Activated CD8-positive, alpha-beta memory T cell treated with anti-CD3 and anti-CD28 coated beads for 48 hours (primary cell): ENCODE results near the gene ZNF639.

ENCODE experiments used
- DNase-seq, 3 experiments: peaks; one replicate each; pipeline ENCODE4 v3.0.0-alpha.2; 2020; ENCODE audit warnings: low read depth in 2 of 3, low spot score in 2 of 3

Gene ZNF639

DNA sequence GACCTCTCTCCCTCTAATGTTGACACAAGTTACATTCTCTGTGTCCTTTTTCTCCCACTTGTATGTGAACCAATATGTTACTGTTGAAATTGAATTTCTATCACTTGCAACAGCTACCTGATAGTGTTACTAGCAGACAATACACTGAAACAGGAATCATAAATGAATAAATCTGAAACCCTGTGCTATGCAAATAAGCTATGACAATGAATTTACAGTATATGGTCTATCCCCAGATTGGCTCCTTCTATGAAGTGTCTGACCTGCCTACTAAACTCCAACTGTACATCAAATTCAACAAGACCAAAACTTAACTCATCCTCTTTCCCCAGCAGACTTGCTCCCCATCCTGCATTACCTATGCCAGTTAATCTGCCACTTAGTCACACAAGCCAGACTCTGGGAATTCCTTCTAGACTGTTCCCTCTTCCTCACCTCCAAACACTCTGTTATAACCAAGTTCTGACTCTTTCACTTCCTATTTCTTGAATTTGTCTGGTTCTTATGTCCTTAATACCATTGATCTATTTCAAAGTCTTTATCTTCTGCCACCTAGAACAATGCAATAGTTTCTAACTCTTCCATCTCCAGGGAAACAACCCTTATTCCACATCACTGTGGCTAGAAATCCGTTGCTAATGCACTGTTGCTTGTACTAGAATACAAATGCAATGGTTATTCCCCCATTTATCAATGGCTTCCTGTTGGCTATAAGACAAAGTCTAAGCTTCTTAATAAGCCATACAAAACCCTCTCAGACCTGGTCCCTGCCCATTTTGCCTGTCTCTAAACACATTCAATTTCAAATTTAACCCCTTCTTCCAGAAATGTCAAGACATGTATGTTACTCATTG, 13.4 kb upstream of the ZNF639 start:
- no peak for DNase-seq

DNA sequence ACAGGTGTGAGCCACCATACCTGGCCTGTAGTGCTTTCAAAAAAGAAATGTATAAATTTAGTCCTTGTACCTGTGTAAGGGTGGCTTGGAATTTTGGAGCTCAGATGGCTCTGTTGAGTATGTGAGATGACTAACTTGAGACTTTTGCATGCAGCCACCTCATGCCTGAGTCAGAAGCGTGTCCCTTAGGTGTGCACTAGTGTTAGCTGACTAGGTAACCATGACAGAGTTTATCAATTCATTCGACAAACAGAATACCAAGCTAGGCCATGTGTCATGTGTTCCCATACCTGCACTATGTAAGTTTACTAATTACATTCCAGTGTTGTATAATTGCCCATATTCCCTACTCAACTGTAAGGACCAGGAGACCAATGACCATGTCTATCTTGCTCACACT, 4.0 kb upstream of the ZNF639 start:
- no peak for DNase-seq

DNA sequence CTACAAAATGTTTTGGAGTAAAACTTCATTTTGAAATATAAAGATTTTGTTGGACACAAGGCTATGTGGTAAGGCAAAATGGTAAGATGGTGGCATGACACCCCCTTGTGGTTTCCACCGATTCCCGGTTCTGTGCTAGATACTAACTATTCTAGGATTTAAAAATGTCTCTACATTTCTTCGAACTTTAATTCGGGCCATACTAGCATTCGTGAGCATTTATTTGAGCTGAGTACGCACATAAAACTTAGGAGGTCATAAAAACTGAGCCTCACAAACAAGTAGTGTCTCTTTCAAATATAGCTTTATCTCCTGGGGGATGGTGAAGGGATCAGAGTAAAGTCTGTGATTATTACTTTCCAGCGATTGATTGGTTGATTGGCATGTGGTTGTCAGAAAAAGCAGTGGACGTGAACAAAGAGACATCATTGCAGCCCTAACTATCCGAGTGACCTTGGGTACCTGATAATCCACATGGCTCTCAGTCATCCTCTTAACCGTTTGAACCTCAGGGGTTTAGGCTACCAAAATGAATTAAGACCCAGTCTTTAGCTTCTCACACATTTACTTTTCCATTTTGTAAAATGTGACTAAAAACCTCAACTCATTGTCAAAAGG, 1.1 kb upstream of the ZNF639 start:
- DNase-seq, result no peak

DNA sequence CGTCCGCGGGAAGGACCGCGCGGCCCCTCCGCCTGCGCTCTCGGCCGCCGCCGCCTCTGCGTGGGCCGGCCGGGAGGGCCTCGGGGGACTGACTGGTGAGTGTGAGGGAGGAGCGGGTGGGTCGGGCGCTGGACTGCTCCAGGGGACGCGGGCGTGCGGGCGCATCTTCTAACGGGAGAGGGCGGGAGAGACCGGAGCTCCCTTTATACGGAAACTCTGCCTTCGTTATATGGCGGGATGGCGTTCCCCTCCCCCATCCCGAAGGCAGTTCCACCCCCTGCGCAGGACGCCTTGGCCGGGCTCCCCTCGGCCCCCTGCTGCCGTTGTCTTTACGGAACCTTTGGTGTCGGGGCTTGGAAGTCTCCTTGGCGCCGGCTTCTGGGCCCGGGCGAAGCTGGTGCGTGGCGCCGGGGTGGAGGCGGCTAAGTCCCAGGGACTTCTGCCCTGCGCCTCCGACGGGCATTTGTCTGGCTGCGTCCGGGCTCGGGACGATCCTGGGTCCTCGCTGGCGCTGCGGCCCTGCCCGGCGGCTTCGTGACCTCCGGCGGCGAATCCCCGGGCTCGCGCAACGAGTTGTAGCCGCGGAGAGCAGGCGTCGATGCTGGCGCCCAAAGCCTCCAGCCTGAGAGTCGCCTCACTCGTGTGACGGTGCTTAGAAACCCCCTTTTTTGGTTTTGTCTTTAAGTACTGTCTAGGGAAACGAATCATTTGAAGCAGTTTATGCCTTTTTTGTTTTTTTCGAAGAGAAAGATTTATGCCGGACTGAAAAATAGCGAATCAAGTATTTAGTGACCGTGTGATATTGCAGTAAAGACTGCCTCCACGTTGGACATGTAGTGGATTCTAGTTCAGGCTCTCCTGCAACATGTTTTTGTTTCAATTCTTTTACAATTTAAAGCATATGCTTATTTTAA, 623 bp downstream of the ZNF639 start:
- DNase-seq, result peak; percentile 22 to 44 (median 36)

DNA sequence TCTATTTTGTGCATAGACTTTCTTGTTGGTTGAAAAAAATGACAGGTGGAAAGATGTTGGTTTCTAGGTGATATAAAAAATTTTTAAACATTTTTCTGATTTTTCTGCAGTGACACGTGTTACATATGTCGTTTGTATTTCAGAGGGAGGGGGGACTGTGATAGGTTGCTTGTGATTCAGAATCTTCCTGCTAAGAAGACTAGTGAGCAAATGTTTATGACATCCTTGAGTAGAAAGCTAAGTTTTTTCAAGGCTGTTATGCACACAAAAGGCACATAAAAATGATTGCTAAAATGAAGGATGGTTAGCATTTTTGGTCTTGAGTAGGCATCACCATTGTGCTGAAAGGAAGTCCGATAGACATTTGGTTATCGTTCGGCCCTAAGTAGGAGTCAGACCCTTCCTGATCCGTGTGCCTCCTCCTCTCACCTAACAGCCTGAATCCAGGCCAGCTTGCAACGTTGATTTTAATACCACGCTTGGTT, 1.5 kb downstream of the ZNF639 start:
- no peak for DNase-seq

DNA sequence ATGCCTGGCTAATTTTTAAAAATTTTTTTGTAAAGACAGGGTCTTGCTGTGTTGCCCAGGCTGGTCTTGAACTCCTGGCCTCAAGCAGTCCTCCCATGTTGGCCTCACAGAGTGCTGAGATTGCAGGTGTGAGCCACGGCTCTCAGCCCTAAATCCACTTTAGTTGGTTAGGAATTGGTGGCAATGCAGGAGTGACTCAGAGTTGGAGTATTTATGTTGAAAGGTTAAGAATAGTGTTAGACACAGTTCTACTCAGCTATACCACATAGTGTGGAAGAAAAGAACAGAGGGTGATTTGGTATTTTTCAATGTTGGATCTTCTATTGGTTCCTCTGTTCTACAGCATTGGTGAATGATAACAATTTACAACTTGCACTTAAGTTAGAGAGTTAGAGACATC, 7.6 kb downstream of the ZNF639 start:
- DNase-seq, result no peak

DNA sequence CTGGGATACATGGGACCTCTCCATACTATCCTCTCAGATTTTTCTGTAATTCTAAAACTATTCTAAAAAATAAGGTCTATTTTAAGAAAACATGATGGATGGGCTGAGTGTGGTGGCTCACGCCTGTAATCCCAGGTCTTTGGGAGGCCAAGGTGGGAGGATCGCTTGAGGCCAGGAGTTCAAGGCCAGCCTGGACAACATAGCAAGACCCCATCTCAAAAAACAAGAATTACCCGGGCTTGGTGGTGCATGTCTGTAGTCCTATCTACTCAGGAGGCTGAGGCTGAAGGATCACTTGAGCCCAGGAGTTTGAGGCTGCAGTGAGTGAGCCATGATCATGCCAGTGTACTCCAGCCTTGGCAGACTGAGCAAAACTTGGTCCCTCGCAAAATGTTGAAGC, 9.4 kb downstream of the ZNF639 start:
- DNase-seq, result no peak

DNA sequence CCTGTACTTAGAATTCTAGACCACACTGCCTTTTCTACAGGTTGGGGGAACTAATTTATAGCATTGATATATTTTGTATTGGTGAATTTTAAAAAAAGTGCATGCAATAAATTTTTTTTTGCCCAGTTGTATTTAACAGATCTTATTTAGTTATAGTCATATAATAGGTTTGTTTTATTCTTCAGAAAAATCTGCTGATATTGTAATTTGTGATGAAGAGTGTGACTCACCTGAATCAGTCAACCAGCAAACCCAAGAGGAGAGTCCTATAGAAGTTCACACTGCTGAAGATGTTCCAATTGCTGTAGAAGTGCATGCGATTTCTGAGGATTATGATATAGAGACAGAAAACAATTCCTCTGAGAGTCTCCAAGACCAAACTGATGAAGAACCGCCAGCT, 10.3 kb downstream of the ZNF639 start:
- DNase-seq, result no peak

DNA sequence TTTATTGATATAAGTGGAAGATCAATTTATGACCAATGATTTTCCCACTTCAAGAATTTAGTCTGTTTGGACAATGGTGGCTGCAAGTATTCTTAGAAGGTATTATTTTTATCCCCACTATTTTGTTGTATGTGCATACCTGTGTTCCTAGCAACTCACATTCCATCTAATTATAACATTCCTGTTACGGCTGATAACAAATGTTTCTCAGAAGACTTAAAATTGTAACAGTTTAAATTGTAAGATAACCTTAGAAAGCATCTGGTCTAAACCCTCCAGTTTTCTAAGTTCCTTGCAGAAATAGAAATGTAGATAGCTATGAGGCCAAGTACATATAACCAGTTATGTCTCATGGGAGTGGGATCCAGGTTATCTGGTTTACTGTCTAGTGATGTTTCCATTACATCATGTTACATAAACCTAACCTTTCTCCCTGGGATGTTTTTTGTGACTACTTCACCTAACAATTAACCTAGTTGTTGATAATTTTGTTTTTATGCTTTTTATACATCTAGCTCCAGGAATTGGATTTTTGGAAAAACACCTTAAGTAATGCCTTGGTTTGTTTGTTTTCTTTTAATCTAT, 13.6 kb downstream of the ZNF639 start:
- DNase-seq, result no peak

DNA sequence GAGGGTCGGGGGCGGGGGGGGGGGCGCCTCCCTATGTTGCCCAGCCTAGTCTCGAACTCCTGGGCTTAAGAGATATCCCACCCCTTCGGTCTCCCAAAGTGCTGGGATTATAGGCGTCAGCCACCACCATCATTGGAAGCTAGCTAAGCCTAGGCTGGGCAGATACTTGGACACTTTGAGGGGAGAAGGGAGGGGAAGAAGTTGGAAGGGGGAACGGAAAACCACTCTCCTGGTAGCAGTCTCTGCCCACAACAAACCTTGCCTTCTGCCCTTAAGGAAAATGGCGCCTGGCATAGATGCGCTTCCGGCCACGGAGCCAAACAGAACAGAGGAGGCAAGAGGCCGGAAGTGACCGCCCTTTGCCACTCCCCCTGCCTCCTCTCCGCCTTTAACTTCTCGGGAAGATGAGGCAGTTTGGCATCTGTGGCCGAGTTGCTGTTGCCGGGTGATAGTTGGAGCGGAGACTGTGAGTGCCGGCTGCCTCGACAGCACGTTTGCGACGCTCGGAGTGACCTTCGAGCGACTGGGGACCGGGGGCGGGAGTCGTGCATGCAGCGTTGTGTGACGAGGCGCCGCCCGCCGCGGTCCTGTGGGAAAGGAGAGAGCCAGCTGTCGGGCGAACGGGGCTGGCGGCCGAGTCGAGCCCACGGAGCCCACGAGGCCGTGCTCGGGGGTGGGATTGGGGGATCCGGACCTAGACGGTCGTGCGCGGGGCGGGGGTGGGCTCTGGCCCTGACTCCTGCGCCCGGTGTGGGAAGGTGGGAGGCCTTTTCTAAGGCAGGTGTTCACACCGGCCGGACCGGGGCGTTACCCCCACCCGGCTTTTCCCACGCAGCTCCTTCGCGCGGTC, 24.7 kb downstream of the ZNF639 start, which contains the start of gene MFN1:
MFN1 (plus strand) TSS at position 365 of the 850 bp plus-strand sequence. CDS start 1,143 bp downstream, outside the sequence.
- DNase-seq, result peak; percentile 44 to 70 (median 62)

DNA sequence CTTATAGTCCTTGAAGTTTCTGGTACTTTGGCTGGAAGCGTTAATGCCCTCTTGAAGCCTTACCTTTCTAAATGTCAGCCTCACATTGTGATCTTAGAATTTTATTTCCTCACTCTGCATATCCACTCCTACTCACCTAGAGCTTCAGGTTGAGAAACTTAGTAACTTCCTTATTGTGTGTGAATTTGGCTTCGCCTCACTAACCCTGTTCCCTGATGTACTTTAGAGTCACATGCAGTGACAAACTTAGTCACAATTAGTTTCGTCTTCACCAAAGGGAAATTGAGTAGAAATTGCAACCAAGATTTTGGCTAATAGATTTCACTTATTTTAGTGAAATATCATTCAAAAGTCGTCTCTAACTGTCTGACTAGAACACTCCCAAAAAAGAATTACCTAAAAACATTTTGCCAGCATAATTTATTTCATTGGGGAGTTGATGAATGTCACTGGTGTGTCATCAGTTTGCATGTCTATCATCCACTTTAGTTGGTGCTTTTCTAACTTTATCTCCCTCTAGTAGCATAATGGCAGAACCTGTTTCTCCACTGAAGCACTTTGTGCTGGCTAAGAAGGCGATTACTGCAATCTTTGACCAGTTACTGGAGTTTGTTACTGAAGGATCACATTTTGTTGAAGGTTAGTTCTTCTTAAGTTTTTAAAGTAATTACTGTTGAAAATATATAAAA, 25.6 kb downstream of the ZNF639 start:
- DNase-seq, result no peak

DNA sequence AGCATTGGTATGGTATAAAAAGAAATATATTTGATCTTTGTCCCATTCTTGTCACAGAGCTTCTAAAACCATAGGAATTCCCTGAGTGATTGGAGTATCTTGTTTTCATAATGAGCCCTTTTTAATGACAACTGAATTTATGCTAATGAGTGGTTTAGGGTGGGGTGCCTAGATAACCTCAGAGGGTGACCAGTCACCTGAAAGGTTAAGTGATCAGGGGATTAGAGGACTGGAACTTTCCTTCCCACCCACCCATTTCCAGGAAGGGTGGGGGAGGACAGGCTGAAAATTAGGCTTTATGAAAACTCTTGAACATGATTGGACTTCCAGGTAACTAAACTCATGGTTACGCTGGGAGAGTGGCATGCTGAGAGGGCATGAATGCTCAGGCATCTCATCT, 33.2 kb downstream of the ZNF639 start:
- DNase-seq, result no peak

DNA sequence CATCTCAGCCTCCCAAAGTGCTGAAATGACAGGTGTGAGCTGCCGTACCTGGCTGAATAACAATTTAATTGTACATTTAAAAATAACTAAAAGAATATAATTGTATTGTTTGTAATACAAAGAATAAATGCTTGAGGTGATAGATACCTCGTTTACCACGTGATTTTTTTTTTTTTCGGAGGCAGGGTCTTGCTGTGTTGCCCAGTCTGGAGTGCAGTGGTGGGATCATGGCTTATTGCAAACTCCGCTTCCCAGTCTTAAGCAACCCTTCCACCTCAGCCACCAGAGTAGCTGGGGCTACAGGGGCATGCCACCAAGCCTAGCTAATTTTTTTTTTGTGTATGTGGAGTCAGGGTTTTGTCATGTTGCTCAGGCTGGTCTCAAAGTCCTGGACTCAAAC, 40.5 kb downstream of the ZNF639 start:
- DNase-seq, result no peak

DNA sequence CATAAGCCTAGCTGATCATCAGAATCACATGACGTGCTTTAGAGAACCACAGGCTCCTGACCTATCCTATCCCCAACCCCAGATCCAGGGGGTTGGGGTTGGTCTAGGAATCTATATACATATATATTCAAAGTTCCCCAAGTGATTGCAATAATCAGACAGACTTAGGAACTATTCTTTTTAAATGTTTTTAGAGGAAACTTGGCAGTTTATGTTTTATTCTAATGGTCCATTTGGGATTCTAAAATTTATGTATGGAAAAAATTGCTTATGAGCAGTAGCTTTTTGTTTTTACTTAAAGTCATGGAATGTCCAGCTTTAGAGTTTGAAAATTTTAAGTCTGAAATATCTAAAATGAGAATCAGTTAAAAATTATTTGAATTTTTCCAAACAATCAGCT, 46.8 kb downstream of the ZNF639 start:
- DNase-seq, result no peak

DNA sequence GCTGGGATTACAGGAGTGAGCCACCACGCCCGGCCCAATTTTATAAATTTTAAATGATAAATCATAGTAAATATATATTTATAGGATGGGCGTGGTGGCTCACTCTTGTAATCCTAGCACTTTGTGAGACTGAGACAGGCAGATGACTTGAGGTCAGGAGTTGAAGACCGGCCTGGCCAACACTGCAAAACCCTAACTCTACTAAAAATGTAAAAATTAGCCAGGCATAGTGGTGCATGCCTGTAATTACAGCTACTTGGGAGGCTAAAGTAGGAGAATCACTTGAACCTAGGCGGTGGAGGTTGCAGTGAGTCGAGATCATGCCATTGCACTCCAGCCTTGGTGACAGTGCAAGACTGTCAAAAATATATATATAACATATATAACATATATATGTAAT, 51.1 kb downstream of the ZNF639 start:
- no peak for DNase-seq

DNA sequence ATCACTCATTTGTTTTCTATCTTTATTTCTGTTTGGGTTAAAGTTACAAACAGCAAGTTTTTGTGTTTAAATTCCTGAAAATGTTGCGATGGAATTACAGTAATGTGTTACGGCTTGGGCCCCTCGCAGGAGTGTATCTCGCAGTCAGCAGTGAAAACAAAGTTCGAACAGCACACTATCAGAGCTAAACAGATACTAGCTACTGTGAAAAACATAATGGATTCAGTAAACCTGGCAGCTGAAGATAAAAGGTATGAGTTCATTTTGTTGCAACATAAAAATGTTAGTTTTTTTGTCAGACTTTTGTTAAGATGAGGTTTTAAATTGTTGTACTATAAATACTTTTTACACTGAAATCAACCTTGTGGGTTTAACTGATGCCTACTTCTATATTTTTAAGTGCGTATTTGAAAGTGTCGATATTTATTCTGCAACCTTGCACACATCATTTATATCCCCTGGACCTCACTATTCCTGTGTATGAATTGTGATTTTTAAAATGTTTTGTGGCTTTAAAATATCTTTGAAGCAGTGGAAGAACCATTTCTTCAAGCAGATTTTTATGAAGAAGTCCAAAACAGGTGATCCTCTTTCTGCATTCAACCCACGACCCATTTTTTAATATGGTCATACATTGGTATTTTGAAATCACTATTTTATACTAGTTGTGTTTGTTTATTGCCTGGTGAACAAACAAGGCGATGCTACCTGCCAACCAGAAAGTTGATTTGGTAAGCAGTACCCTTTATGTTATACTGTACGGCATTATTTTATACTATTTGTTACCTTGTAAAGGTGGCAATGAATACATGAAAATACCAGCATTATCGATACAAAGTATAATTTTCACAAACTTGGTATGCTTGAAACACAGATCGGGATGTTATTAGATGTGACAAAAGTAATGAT, 52.5 kb downstream of the ZNF639 start:
- DNase-seq, result no peak

DNA sequence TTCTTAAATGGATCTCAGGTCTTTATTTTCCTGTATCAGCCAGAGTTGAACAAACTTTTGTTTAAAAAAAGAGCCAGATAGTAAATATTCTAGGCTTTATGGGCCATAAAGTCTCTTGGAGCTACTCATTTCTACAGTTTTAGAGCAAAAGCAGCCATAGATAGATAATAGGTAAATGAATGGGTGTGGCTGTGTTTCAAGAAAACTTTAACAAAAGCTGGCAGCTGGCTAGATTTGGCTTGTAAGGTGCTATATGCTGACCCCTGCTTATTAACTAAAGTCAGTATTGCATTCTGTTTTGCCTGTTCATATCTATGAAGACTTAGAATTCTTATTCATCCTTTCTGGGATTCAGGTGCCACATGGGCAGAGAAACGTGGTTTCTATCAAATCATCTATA, 53.6 kb downstream of the ZNF639 start:
- no peak for DNase-seq
